SK-MEL-5 (cell line): ENCODE measurements around the gene GGA1. TPM values are rescaled to one million over a fixed set of nuclear protein-coding genes. Genes with fewer than 3 reads are reported as not detected.
A peak's percentile ranks its signal among the peaks of the same experiment; 100 is the strongest.
"Not testable (repeated sequence)": the region's sequence is repeated elsewhere in the genome, so short reads cannot be mapped to it uniquely, and the experiment has no call there.

Source experiments
- DNase-seq: peaks from one replicate; pipeline ENCODE4 v3.0.0-alpha.2; 2016; ENCODE audit warnings: low read depth, low spot score
- in situ Hi-C: cut with HindIII; loops from 2 replicates; pipeline ENCODE4 v1.10.0; 2016; ENCODE audit warnings: low sequenced_read_pairs, high pct_unique_total_duplicates, low pct_unique_long_range_greater_than_20kb
- total RNA-seq: library from RNA; depleted of rRNA; stranded (reverse); fragments of >200 nt; shearing (Covaris generic); gene quantifications from 2 replicates; pipeline ENCODE4 v1.2.3, GENCODE V29; 2014

GGA1 gene
- total RNA-seq, 1 experiment from 2014 or later: 70.3 TPM

GRCh38 chr22:37569009-37569920 lies 39.4 kb upstream of the GGA1 start:
- no peak for DNase-seq
- in situ Hi-C loops: no loop called here

- no peak for DNase-seq
- in situ Hi-C loops: no loop called here
These were observed 38.5 kb upstream of the GGA1 start for GRCh38 chr22:37569921-37570660.

- in situ Hi-C loops: no loop called here
- no peak for DNase-seq
These were observed 38.0 kb upstream of the GGA1 start for GRCh38 chr22:37570661-37570976.

- in situ Hi-C loops: no loop called here
- DNase-seq: peak; percentile 59
These were observed 37.2 kb upstream of the GGA1 start for GRCh38 chr22:37571258-37571991.

- DNase-seq: no peak
- in situ Hi-C loops: no loop called here
These were observed 36.7 kb upstream of the GGA1 start for GRCh38 chr22:37571992-37572373.

- no peak for DNase-seq
- in situ Hi-C loops: no loop called here
These were observed 33.1 kb upstream of the GGA1 start for GRCh38 chr22:37575490-37576003.

- DNase-seq: no peak
These were observed 30.6 kb upstream of the GGA1 start for GRCh38 chr22:37578002-37578401.

GRCh38 chr22:37581504-37581903 lies 27.1 kb upstream of the GGA1 start:
- DNase-seq: no peak
- in situ Hi-C loops: no loop called here

More at GRCh38 chr22:37578002-37578401, 30.6 kb upstream of the GGA1 start:
- in situ Hi-C loops: no loop called here

- in situ Hi-C loops: no loop called here
- DNase-seq: no peak
These were observed 26.1 kb upstream of the GGA1 start for GRCh38 chr22:37582526-37582925.

- in situ Hi-C loops: no loop called here
These were observed 20.0 kb upstream of the GGA1 start for GRCh38 chr22:37588546-37589215.

GRCh38 chr22:37589636-37590035 lies 19.0 kb upstream of the GGA1 start:
- in situ Hi-C loops: no loop called here
- no peak for DNase-seq

More at GRCh38 chr22:37588546-37589215, 20.0 kb upstream of the GGA1 start:
- no peak for DNase-seq

GRCh38 chr22:37591081-37591480 lies 17.6 kb upstream of the GGA1 start:
- DNase-seq, in situ Hi-C loops: not testable (repeated sequence)

GRCh38 chr22:37591823-37592404 lies 16.7 kb upstream of the GGA1 start:
- in situ Hi-C loops: no loop called here
- DNase-seq: no peak

- no peak for DNase-seq
- in situ Hi-C loops: no loop called here
These were observed 14.4 kb upstream of the GGA1 start for GRCh38 chr22:37594237-37594636.

GRCh38 chr22:37599153-37599552 lies 9.5 kb upstream of the GGA1 start:
- peak; percentile 49 for DNase-seq
- in situ Hi-C loops: no loop called here

GRCh38 chr22:37601203-37601539 lies 7.5 kb upstream of the GGA1 start:
- no peak for DNase-seq
- in situ Hi-C loops: no loop called here
